Right cardiac atrium (tissue), 5 donors: Measurements from ENCODE around the gene LAMC1. TPM values are rescaled to one million over a fixed set of nuclear protein-coding genes. Genes with fewer than 3 reads are reported as not detected.

Source experiments
- ATAC-seq, 2 donors: fragments of 200-7000 bp; cut with Tn5 transposase; one replicate each; pipeline versions ENCODE4 v1.8.0 to v1.9.1; 2020; ENCODE audit warnings: moderate library complexity in 2 of 2, mild to moderate bottlenecking in 1 of 2
- DNase-seq, 3 donors: peaks; one replicate each; pipeline ENCODE4 v3.0.0-alpha.2; 2020
- H3K27ac ChIP-seq: one replicate; pipeline ENCODE4 v1.5.1; 2013; ENCODE audit warnings: mild to moderate bottlenecking, low read length, control low read depth, moderate library complexity
- H3K27me3 ChIP-seq: one replicate; pipeline ENCODE4 v1.6.1; 2013; ENCODE audit not compliant: control insufficient read depth, insufficient read depth
- H3K4me1 ChIP-seq: one replicate; pipeline ENCODE4 v1.6.1; 2013; ENCODE audit warnings: low read length; ENCODE audit not compliant: control insufficient read depth, insufficient read depth
- H3K4me3 ChIP-seq: one replicate; pipeline ENCODE4 v1.5.1; 2013; ENCODE audit warnings: low read length, control low read depth
- H3K9me3 ChIP-seq: one replicate; pipeline ENCODE4 v1.6.1; 2013; ENCODE audit warnings: low read length; ENCODE audit not compliant: control insufficient read depth
- WGBS: extraction: QIAGEN DNeasy Blood & Tissue Kit; methylation state at CpG from one replicate; pipeline ENCODE4 v1.1.7; 2013; 5-methylcytosine and 5-hydroxymethylcytosine counted together
- intact Hi-C, 4 donors: fragments of 100-400 bp; cut with DNase I; formaldehyde crosslinking; loops; one replicate each; pipeline versions ENCODE4 v1.11.0 to v1.14.0; 2022 to 2023
- polyA plus RNA-seq: library from polyadenylated mRNA; stranded (reverse); fragments of 200-250 nt; gene quantifications from one replicate; pipeline ENCODE4 v1.2.3, GENCODE V29; 2013
- total RNA-seq, 4 donors: library from RNA; stranded (reverse); fragmentation: NEBNext Ultra II Directional; extraction: Animal tissue kit (Norgen Biotek cat#: 25700); gene quantifications; one replicate each; pipeline ENCODE4 v1.2.1, GENCODE V29; 2021
- donor health status: healthy with polysubstance abuse.
- donor health status: DM: no; HTN: yes; CAD: no.
- donor health status: DM: no; HTN: no; CAD: no.
- donor health status: DM: no; HTN: yes; CAD: no; lungs with severe emphysema.
- donor health status: DM: yes; HTN: yes; CAD: no.

Gene LAMC1
- total and polyA plus RNA-seq, 5 donors: 40.3 to 130 (median 95.2) TPM

GRCh38 chr1:183135336-183135735 is 112.1 kb downstream of the LAMC1 start:
- Histone ChIP-seq H3K27me3 (no peaks in the 10 kb centered on the region), H3K4me1 (peaks cover 2% of the 10 kb centered on the region), H3K9me3 (no peaks in the 10 kb centered on the region), H3K27ac (no peak overlapping the region), H3K4me3 (no peak overlapping the region)
- WGBS: 63% methylated on average over 2 of the region's 2 CpGs
- intact Hi-C loops: no loop called here
- DNase-seq (no peak), ATAC-seq (no peak)

- peaks cover 2% of the 10 kb centered on the region for H3K4me1 ChIP-seq
- no peak overlapping the region for H3K4me3 ChIP-seq
- DNase-seq (no peak), ATAC-seq (no peak)
- no peaks in the 10 kb centered on the region for H3K9me3 ChIP-seq
- intact Hi-C loops: no loop called here
- H3K27me3 ChIP-seq: no peaks in the 10 kb centered on the region
- no peak overlapping the region for H3K27ac ChIP-seq
- 56% methylated on average over 3 of the region's 3 CpGs for WGBS
Observed at GRCh38 chr1:183137782-183138181, 114.6 kb downstream of the LAMC1 start.

GRCh38 chr1:183138301-183138700 is 115.1 kb downstream of the LAMC1 start:
- ATAC-seq (no peak), DNase-seq (no peak)
- Histone ChIP-seq H3K4me1 (peaks cover 2% of the 10 kb centered on the region), H3K9me3 (no peaks in the 10 kb centered on the region), H3K4me3 (no peak overlapping the region), H3K27ac (no peak overlapping the region), H3K27me3 (no peaks in the 10 kb centered on the region)
- 67% methylated on average over 4 of the region's 4 CpGs for WGBS
- intact Hi-C loops: no loop called here

GRCh38 chr1:183139281-183139942 is 116.2 kb downstream of the LAMC1 start:
- H3K4me3 ChIP-seq: no peak overlapping the region
- H3K9me3 ChIP-seq: no peaks in the 10 kb centered on the region
- ATAC-seq (no peak), DNase-seq (no peak)
- H3K27me3 ChIP-seq: no peaks in the 10 kb centered on the region
- peaks cover 2% of the 10 kb centered on the region for H3K4me1 ChIP-seq
- 68% methylated on average over 4 of the region's 4 CpGs for WGBS
- peak overlapping the region; percentile 21 for H3K27ac ChIP-seq
- intact Hi-C loops: no loop called here

- Histone ChIP-seq H3K4me3 (no peak overlapping the region), H3K27ac (no peak overlapping the region), H3K4me1 (peaks cover 2% of the 10 kb centered on the region), H3K27me3 (no peaks in the 10 kb centered on the region), H3K9me3 (no peaks in the 10 kb centered on the region)
- ATAC-seq: no peak
- DNase-seq: no peak
- intact Hi-C loops: no loop called here
Observed at GRCh38 chr1:183140633-183141032, 117.4 kb downstream of the LAMC1 start.

GRCh38 chr1:183142171-183142570 is 119.0 kb downstream of the LAMC1 start:
- ATAC-seq (no peak), DNase-seq (no peak)
- intact Hi-C loops: no loop called here
- H3K27me3 ChIP-seq: no peaks in the 10 kb centered on the region
- no peak overlapping the region for H3K27ac ChIP-seq
- H3K9me3 ChIP-seq: no peaks in the 10 kb centered on the region
- WGBS: 75% methylated on average over 2 of the region's 2 CpGs
- H3K4me3 ChIP-seq: no peak overlapping the region
- H3K4me1 ChIP-seq: peaks cover 2% of the 10 kb centered on the region

GRCh38 chr1:183143576-183144315 is 120.5 kb downstream of the LAMC1 start:
- DNase-seq (no peak), ATAC-seq (no peak)
- H3K27ac ChIP-seq: no peak overlapping the region
- 67% methylated on average over 7 of the region's 7 CpGs for WGBS
- no peak overlapping the region for H3K4me3 ChIP-seq
- H3K4me1 ChIP-seq: peaks cover 5% of the 10 kb centered on the region
- no peaks in the 10 kb centered on the region for H3K9me3 ChIP-seq
- H3K27me3 ChIP-seq: no peaks in the 10 kb centered on the region
- intact Hi-C loops: no loop called here

- 54% methylated on average over 3 of the region's 3 CpGs for WGBS
- Histone ChIP-seq H3K4me1 (peaks cover 3% of the 10 kb centered on the region), H3K27me3 (no peaks in the 10 kb centered on the region), H3K4me3 (no peak overlapping the region), H3K27ac (no peak overlapping the region), H3K9me3 (no peaks in the 10 kb centered on the region)
- ATAC-seq (no peak), DNase-seq (no peak)
- intact Hi-C loops: no loop called here
Observed at GRCh38 chr1:183144752-183145151, 121.5 kb downstream of the LAMC1 start.

GRCh38 chr1:183147735-183148134 is 124.5 kb downstream of the LAMC1 start:
- intact Hi-C loops: no loop called here
- no peak overlapping the region for H3K27ac ChIP-seq
- peaks cover 3% of the 10 kb centered on the region for H3K4me1 ChIP-seq
- ATAC-seq (peak in 1 of 2 donors; percentile 28), DNase-seq (no peak)
- H3K4me3 ChIP-seq: no peak overlapping the region
- no peaks in the 10 kb centered on the region for H3K9me3 ChIP-seq
- H3K27me3 ChIP-seq: no peaks in the 10 kb centered on the region
- 83% methylated on average over 2 of the region's 2 CpGs for WGBS

GRCh38 chr1:183148599-183148998 is 125.4 kb downstream of the LAMC1 start:
- Histone ChIP-seq H3K27ac (no peak overlapping the region), H3K27me3 (no peaks in the 10 kb centered on the region), H3K4me1 (peaks cover 3% of the 10 kb centered on the region), H3K4me3 (no peak overlapping the region), H3K9me3 (no peaks in the 10 kb centered on the region)
- no peak for DNase-seq
- peak; percentile 65 to 74 for ATAC-seq
- WGBS: 31% methylated on average over 5 of the region's 5 CpGs
- intact Hi-C loops: no loop called here

- 64% methylated on average over 1 of the region's 1 CpG for WGBS
- peaks cover 3% of the 10 kb centered on the region for H3K4me1 ChIP-seq
- DNase-seq: no peak
- H3K27me3 ChIP-seq: no peaks in the 10 kb centered on the region
- intact Hi-C loops: no loop called here
- no peak overlapping the region for H3K4me3 ChIP-seq
- ATAC-seq: no peak
- H3K9me3 ChIP-seq: no peaks in the 10 kb centered on the region
- H3K27ac ChIP-seq: no peak overlapping the region
Observed at GRCh38 chr1:183149273-183149672, 126.1 kb downstream of the LAMC1 start.
